ENCODE measurements around the gene P4HA1.
"Not testable (repeated sequence)": the region's sequence is repeated elsewhere in the genome, so short reads cannot be mapped to it uniquely, and the experiment has no call there.

Gene P4HA1

DNA sequence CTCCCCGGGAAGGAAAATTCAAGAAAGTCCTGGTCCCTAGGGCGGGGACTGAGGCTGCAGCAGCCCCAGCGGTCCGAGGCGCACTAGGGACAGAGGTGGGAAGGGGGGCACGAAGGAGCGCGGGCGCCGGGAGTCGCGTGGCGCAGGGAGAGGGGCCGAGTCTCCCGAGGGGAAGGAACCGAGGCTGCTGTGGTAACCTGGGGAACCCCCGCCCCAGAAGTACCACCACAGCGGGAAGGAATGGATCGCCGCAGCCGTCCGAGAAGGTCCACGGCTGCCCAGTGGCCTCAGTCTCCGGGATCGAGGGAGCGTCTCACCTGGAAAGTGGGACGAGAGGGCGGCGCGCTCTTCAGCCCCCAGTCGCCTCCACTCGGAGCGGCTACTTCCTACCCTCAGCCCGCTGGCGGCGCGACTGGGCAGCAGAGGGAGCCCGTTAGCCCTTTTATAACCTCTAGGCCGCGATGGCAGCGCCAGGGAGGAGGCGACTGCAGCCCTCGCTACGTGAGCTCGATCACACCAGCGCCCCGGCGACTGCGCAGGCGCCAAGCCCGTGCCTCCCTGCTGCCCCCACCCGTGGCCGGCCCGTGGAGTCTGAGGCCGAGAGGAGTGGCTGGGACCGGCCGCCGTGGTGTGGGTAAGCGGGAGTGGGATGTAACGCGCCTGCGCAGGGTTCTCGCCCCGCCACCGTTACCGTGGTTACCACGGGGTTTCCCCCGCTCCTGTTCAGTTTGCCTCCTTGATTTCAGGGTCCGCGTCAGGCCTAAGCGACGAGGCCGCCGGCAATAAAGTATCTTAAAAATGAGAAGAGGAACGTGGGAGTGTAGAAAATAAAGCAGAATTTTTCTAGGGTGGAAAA is at the start of gene P4HA1:
Gene P4HA1, minus strand, starts transcription at position 418 of the 856 bp plus-strand sequence. CDS start 21,983 bp downstream, outside the sequence.
- DNase-seq, result peak; percentile 86

DNA sequence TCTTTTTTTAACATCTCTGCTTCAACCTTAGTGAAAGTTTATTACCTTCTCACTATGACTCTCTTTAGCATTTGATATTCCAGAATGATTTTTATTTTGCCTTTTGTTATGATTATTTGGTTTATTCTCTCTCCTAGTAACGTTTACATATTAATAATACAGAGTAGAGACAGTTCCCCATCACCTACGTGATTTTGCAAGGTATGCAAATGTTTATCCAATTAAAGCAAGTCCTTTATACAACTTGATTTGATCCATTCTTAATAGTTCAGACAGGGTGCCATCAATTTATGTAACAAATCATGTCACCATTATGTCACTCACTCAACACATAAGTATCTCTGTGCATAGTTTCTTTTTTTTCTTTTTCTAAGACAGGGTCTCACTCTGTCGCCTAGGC is 44.9 kb upstream of the P4HA1 start:
- no peak for DNase-seq

DNA sequence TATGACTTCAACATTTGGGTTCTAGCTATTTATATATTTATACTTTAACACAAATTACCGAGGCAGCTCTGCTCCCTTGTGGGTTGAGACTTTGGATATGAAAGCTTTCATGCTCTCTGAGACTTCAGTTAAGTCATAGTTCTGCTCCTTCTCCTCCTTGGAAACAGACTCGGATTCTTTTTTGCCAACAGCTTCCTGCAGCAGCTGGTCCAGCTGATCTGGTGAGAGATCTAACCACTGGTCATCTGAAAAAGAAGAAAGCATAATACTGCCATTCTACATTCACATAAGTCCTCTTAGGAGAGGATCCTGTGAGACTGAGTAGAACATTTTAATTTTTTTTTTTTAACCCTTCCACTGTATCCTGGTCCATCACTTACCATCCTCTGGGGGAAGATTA is 42.6 kb upstream of the P4HA1 start:
- DNase-seq, result no peak

DNA sequence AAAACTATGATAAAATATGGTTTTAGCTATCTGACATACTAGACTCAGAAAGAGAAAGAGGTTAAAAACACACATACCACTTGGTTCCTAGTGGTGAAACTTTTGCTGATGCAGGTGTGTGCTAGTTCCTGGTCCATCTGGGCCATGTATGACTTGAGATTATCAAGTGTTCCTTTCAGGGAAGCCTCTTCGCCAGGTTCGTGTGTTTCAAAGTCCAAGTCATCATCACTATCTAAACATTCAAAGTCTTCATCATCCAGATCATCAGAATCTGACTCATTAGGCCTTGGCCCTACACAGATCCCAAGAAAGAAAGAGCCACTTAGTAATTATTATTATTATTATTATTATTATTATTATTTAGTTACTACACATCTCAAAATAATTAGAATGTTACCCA is 40.0 kb upstream of the P4HA1 start:
- no peak for DNase-seq

DNA sequence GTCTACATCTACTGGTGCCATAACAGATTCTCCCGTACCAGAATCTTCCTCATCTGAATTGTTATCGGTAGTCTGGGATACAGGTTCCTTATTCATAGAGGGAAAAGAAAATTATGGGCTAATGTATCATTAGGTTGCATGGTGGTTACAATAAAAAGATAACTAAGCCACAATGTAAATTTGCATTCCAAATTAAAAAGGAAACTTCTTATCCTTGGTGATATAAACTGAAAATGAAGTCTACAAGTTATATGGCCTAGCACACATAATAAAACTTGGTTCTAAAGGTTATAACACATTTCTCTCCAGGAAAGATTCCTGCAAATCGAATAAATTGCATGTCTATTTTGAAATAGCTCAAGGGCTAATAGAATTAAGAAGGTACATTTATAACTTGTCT is 38.1 kb upstream of the P4HA1 start:
- no peak for DNase-seq

DNA sequence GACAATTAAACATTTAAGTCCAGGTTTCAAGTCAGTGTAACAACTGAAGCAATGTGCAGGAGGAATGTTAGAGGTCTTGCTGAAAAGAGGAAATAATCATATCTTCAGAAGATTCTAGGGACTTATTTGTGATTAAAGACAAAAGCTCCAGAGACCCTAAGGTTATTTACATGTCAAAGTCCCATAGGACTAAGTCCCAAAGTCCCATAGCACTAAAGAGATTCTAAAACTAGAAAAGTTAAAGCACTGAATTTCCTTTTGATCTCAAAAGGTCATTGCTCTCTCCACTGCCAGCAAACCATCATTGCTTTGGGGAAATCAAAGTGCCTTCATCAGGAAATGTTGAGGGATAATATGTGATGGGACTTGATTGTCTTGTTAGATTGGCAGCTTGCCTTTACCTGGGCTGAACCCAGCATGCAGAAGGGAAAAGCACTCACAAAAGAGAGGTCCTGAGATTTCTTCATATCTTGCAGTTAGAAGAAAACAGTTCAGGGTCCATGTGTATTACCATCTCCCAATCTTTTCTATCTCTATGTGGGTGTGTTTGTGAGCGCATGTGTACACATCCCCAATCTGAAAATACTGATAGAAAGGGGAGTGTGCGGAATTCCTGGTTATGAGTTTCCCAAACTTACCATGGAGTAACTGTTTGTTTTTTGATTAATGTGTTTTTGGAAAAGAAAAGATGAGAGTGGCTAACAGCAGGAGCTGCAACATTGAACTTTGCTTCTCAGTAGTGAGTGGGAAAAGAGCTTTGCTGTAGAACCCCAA is 35.4 kb upstream of the P4HA1 start:
- no peak for DNase-seq

DNA sequence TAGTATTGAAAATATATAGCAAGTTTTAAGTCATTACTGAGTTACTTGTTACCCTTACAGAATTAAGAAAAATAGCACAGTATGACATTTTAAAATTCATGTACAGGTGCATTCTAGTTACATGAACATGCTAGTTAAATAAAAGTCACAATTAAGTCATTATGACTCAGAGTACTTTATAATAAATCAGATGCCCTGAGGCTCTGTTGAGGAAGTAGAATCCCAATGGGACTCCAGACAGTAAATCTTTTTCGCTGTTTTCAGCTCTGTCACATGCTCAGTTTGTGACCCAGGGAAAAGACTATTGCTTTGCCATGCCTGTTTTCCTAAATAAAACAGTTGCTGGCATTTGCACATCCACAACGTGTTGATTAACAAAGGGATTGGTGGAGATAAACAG is 34.6 kb upstream of the P4HA1 start:
- no peak for DNase-seq

DNA sequence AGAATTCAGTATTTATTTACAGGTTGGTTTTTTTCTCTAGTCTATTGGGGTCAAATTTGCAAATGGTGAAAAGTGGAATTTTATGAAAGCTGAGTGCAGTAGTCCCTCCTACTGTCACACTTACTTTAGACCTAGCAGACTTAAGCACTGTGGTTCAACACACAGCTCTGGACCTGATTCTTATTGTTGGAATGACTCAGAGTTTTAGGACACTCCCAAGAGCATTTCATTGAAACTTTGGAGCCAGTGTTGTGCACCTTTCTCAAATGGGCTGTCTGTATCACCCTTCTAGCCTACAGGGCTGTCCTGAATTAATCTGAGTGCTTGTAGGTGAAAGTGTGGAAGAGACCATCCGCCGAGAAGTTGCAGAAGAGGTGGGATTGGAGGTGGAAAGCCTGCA is 29.7 kb upstream of the P4HA1 start:
- no peak for DNase-seq

DNA sequence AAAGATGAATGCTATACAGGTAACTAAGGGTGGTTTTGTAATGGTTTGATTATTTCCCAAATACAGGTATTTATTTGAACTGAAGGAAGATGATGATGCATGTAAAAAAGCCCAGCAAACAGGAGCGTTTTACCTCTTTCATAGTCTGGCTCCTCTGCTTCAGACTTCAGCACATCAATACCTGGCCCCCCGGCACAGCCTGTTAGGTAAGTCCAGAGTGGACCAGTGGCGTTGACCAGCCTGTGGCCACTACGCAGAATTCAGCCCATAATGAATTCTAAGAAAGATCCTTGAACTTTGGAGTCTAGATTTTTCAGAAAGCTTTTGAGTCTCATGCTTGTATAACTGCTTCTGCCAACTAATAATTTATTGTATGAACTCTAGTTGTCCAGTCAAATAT is 23.3 kb upstream of the P4HA1 start:
- no peak for DNase-seq

DNA sequence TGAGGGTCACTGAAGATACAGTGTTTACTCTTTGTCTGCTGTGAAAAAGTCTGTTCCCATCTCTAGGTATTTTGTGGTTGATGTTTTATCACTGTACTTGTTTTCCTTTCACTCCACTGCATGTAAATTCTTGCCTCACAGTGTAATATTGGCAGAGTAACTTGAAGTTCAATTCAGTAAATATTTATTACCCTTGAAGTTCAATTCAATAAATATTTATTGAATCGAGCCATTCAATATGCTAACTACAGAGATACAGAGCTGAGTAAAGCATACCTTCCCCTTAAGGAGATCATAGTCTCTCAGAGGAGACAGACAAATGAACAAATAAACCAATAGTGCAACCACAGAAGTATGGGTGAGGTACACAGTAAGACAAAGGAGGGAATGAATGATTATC is 22.8 kb upstream of the P4HA1 start:
- DNase-seq, result no peak

DNA sequence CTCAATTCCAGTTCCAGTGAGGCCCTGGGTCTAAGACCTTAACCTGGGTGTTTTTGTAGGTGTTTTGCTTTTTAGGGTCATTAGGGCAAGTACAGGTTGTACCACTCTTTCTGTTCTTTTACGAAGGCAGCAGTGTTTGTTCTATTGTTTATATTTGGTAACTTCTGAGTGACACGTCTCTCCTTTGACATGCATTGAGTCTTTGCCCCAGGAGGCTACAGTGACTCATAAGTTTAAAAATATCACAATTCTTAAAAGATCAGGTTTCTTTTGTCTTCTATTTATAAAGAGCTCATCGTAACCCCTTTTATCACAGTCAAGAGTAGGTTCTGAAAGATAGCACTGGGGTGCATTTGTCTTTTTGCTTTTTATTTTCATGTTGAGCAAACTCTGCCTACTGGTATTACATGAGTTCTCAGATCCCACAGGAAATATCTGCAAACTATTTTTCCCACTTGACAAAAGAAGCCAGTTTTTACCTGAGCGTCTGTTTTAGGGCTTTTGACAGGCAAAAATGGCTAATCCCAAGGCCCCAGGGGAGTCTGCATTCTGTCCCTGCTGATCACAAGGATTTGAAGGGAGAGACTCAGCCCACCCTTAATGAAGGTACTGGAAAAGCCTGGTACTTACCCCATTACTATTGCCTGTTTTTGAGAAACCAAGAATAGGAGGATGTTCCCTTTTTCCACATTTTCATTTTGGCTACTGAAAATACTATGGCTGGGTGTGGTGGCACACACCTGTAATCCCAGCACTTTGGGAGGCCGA is 21.5 kb upstream of the P4HA1 start:
- DNase-seq, result no peak

DNA sequence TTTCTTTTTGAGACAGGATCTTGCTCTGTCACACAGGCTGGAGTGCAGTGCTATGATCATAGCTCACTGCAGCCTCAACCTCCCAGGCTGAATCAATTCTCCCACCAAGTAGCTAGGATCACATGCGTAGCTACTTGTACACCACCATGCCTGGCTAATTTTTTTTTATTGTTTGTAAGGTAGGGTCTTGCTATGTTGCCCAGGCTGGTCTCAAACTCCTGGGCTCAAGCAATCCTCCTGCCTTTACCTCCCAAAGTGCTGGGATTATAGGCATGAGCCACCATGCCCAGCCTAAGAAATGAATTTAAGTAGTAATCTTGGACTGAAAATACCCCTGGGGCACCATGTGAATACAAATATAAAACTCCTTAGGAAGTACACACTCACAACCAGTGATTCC is 19.4 kb upstream of the P4HA1 start:
- no peak for DNase-seq

DNA sequence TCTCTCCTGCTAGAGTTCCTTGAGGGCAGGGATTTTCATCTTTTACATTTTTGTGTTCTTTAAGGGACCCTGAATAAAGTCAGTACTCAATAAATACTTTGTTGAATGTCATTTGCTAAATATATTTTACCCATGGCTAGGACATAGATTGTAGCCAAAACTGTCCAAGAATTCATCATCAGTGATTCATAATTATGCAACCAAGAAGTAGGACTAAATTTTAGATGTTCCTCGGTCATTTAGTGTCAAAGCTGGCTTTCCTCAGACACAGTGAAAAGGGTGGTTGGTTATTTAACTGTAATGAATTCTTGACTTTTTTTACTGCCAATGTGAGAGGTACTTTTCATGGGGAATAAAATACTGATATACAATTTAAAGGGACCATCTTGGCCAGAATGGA is 16.9 kb upstream of the P4HA1 start:
- DNase-seq, result no peak

DNA sequence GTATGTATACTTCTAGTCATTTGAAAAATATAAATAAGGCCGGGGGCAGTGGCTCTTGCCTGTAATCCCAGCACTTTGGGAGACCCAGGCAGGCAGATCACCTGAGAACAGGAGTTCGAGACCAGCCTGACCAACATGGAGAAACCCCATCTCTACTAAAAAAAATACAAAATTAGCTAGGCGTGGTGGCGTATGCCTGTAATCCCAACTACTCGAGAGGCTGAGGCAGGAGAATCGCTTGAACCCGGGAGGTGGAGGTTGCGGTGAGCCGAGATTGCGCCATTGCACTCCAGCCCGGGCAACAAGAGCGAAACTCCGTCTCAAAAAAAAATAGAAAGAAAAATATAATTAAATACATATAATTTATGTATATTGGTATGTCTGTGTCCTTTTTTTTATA is 15.4 kb upstream of the P4HA1 start:
- not testable (repeated sequence) for DNase-seq

DNA sequence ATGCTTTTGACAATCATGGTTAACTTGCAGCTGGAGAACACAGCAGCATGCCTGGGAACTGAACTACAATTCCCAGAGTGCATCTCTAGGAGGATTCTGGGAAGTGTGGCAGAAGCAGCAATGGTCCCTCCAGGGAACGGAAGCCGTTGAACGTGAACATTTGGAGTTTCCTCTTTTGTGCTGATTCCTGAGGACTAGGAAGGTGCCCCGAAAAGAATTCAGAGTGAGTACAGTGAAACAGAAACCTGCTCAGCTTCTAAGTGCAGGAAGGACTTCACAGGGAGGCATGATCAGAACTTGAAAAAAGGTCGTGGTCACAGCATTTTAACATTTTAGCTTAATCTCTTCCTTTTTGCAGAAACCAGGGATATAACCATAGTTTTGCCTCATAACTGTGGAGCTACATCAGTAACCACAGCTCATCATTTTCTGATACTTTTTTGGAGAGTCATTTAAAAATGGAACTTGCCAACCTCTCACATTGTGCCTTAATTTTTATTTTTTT is 13.7 kb upstream of the P4HA1 start, which contains the start of gene NUDT13:
Gene NUDT13, plus strand, starts transcription at position 111 of the 505 bp plus-strand sequence. CDS start 3,911 bp downstream, outside the sequence.
- DNase-seq, result peak; percentile 46

DNA sequence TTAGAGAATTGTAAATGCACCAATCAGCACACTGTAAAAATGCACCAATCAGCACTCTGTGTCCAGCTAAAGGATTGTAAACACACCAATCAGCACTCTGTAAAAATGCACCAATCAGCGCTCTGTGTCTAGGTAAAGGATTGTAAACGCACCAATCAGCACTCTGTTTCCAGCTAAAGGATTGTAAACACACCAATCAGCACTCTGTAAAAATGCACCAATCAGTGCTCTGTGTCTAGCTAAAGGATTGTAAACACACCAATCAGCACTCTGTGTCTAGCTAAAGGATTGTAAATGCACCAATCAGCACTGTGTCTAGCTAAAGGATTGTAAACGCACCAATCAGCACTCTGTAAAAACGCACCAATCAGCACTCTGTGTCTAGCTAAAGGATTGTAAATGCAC is 12.6 kb upstream of the P4HA1 start:
- DNase-seq, result not testable (repeated sequence)

DNA sequence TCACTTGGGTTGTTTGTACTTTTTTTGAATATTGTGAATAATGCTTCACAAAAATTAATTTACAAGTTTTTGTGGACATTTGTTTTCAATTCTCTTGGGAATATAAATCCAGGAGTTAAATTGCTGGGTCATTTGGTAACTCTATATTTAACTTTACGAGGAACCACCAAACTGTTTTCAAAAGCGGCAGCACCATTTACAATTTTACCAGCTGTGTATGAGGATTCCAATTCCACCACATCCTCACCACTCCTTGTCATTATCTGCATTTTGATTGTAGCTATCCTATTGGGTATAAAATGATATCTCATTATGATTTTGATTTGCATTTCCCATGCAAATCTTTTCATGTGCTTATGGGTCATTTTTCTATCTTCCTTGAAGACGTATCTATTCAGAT is 9.6 kb upstream of the P4HA1 start:
- DNase-seq, result no peak

DNA sequence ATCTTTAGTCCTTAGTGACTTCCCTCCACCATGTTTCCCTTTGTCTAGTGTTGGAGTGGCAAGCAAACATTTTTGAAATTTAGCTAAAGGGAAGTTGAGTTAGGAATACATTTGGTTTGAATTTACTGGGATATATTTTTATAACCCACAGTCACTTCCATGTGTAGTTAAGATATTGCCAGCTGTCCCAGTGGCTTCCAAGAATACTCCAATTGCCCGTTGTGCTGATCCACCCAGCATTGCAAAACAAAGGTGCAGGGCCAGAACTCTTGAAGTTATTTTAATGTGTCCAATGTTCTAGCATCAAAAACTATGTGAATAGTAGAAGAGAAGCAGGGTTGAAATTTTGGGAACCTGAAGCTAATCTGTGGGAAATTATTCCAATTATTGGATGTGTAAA is 2.5 kb upstream of the P4HA1 start:
- no peak for DNase-seq

DNA sequence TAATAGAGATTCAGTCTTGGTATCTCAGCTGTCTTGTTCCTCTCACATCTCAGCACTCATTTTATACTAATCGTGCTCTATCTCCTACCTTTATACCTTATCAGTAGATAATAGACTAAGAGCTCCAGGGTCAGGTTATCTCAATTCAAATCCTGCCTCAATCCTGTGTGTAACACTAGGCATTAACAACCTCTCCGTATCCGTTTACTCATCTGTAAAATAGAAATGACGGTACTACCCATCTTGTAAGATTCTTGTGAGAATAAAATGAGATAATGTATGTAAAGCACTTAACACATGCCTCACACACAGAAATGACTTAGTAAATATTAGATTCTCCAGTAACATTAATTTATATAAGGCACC is 622 bp upstream of the P4HA1 start:
- DNase-seq, result no peak

DNA sequence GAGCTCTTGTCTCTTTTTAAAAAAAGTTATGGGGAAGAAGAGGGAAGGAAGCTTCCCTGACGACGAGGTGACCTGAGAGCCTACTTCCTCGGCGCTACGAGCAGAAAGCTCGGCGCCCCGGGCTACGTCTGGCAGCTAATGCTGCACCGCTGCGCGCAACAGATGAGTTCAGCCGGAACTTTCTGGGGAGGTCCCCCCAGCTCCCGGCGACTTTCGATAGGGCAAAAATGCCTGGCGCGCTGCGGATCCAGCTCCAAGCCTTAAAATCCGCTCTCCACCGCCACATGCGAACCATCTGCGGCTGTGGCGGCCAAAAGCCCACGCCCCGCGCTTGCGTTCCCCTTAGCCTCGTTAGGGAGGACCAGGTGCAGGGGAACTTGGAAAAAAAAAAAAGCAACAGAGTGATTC is 621 bp downstream of the P4HA1 start:
- DNase-seq, result peak; percentile 38

DNA sequence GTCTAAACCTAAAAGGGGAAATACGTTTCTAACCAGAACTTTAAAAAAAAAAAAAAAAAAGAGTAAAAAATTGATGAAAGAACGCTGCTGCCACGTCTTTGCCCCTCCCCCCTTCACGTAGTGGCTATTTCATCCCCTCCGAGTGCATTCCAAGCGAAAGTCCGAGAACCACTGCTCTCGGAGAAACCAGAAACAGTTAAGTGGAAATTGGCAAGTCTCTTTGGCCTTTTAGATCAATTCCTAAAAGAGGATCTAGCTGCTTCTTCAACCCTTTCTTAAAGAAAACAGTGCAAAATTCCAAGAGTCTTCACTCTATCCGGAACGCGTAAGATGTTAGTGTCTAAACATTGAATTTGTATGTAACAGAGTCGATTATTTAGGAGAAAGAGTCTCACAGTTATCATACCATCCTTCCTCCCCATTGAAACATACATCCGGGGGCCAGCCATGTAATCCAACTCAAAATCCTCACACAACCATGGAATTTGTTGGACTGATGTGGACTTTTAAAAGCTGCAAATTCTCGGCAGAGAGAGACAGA is 1.1 kb downstream of the P4HA1 start:
- DNase-seq, result peak; percentile 38

DNA sequence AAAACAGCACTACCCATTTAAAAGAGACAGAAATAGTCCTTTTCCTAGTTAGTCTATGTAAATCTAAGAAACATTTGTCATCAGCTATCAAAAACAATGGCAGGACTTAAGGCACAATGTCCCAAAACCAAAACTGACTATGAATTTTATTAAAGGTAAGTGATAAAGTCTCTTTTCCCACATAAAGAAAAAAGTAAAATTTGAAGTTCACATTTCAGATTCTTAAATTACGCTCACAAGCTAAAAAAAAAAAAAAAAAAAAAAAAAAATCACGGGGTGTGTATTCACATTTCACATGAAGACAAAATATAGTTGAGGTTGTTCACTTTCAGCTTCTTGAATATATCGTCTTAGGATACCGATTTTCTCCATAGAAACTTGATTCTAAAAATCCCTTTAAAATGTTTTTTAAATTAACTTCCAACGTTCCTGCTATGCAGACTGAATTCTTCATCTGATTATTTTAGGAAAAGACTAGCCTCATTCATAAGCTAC is 1.6 kb downstream of the P4HA1 start:
- DNase-seq, result no peak

Data from NCI-H1694 treated with DMSO at 0.1 percent for 48 hours (cell line).